Measurements from ENCODE around the gene ARSI. TPM values are rescaled to one million over a fixed set of nuclear protein-coding genes. Genes with fewer than 3 reads are reported as not detected.

Gene ARSI
- total and polyA plus RNA-seq, 2 of the 13 experiments (the other 11 are each of a cell fraction or from before 2014, with no cell fraction given): 4.2 to 33.9 TPM

- no peak for TF ChIP-seq SNAPC4 (CRISPR knock-in tag; IDR thresholded peaks at IDR 0.05)
Observed at GRCh38 chr5:150305557-150305956, 2.9 kb upstream of the ARSI start (continued).

- FAIRE-seq (no peak), ATAC-seq (no peak), DNase-seq (ENCODE audit: low spot score) (no peak)
- no peaks in the 10 kb centered on the region for H3K36me3 ChIP-seq (replicated peaks in 1 of 2; ENCODE audit: control insufficient read depth in 1 of 2, insufficient read depth in 2 of 2, low read length in 2 of 2)
- BruUV-seq (replicated peaks): no TSS peak
- no peaks in the 10 kb centered on the region for H4K20me1 ChIP-seq (ENCODE audit: insufficient read depth, low read length)
- peaks cover 13% of the 10 kb centered on the region for H3K79me2 ChIP-seq (ENCODE audit: insufficient read depth, low read length)
- intact Hi-C loops (cut with micrococcal nuclease; ENCODE audit: unreplicated experiment) (no loop called here), in situ Hi-C loops (cut with HindIII; ENCODE audit: extremely low pct_ligation_motif_present, low pct_unique_long_range_greater_than_20kb) (no loop called here)
- POLR2A ChIA-PET: interaction anchor here (1.4 kb wide), 1 partner anchor 9 kb away, joined by 4 read pairs; no protein-coding TSS in a partner anchor
- H3K4me1 ChIP-seq (ENCODE audit: insufficient read depth, low read length): peaks cover 94% of the 10 kb centered on the region
- TF ChIP-seq USF2 (IDR thresholded peaks at IDR 0.05; ENCODE audit: low read depth, low read length): no peak
- no peak for TF ChIP-seq USF2 (CRISPR knock-in tag; IDR thresholded peaks at IDR 0.05; ENCODE audit: borderline replicate concordance)
- no peak for TF ChIP-seq AHR (CRISPR knock-in tag; IDR thresholded peaks at IDR 0.05)
- no peak for TF ChIP-seq NFKB2 (CRISPR knock-in tag; IDR thresholded peaks at IDR 0.05; ENCODE audit: borderline replicate concordance)
- TF ChIP-seq ZKSCAN8 (CRISPR knock-in tag; IDR thresholded peaks at IDR 0.05; ENCODE audit: borderline replicate concordance): no peak
- TF ChIP-seq ARNTL (CRISPR knock-in tag; IDR thresholded peaks at IDR 0.05): no peak
- H2AFZ ChIP-seq (ENCODE audit: low read length): peak overlapping the region; percentile 34
- no peaks in the 10 kb centered on the region for H3K9me3 ChIP-seq (ENCODE audit: low read length)
- H3K27ac ChIP-seq (ENCODE audit: extremely low read length, insufficient read depth, low read length): no peak overlapping the region
- no peak overlapping the region for H3K4me3 ChIP-seq (replicated peaks in 1 of 3; ENCODE audit: insufficient read depth in 1 of 3, low read depth in 2 of 3, low read length in 3 of 3)
- WGBS (ENCODE audit: low lambda C conversion rate): 92% methylated on average over 2 of the region's 2 CpGs
- CTCF ChIA-PET (ENCODE audit: low intra/inter-chr PET ratio, low total read pairs): no interaction called here
- no peaks in the 10 kb centered on the region for H3K27me3 ChIP-seq (ENCODE audit: control insufficient read depth in 1 of 2, insufficient read depth in 2 of 2, low read length in 2 of 2)
- H3K9ac ChIP-seq (ENCODE audit: insufficient read depth, low read depth, low read length): no peak overlapping the region
- H3K4me2 ChIP-seq (ENCODE audit: low read depth, low read length): no peak overlapping the region
Observed at GRCh38 chr5:150305095-150305494, 2.4 kb upstream of the ARSI start.
